Upper lobe of left lung (tissue), 6 donors: Measurements from ENCODE around the gene STK4. TPM values are rescaled to one million over a fixed set of nuclear protein-coding genes. Genes with fewer than 3 reads are reported as not detected.

Source experiments
- ATAC-seq, 2 donors: fragments of 200-7000 bp; cut with Tn5 transposase; one replicate each; pipeline ENCODE4 v1.9.1; 2022; ENCODE audit warnings: mild to moderate bottlenecking in 2 of 2, moderate library complexity in 2 of 2; ENCODE audit not compliant: low FRiP score in 2 of 2
- DNase-seq, 2 donors: peaks; one replicate each; pipeline ENCODE4 v3.0.0-alpha.2; 2019 to 2020
- H3K27ac ChIP-seq, 4 donors: fragments of 200-600 bp; sonication (generic); one replicate each; pipeline ENCODE4 v1.5.1; 2016 to 2019
- H3K27me3 ChIP-seq, 4 donors: fragments of 200-600 bp; sonication (generic); one replicate each; pipeline ENCODE4 v1.5.1; 2017 to 2019
- H3K36me3 ChIP-seq, 4 donors: fragments of 200-600 bp; sonication (generic); one replicate each; pipeline ENCODE4 v1.5.1; 2016 to 2019
- H3K4me1 ChIP-seq, 4 donors: fragments of 200-600 bp; sonication (generic); one replicate each; pipeline ENCODE4 v1.5.1; 2018 to 2019
- H3K4me3 ChIP-seq, 4 donors: fragments of 200-600 bp; sonication (generic); one replicate each; pipeline ENCODE4 v1.5.1; 2017 to 2019; ENCODE audit warnings: mild to moderate bottlenecking in 2 of 4, moderate library complexity in 1 of 4
- H3K9me3 ChIP-seq, 4 donors: fragments of 200-600 bp; sonication (generic); one replicate each; pipeline ENCODE4 v1.5.1; 2018 to 2019
- EP300 ChIP-seq, 4 donors: sonication (generic); formaldehyde crosslinking; IDR thresholded peaks; one replicate each; pipeline ENCODE4 v1.5.1; 2017; ENCODE audit warnings: antibody characterized with exemption in 4 of 4, control low read depth in 2 of 4
- POLR2A ChIP-seq, 4 donors: fragments of 450-650 bp; IDR thresholded peaks; one replicate each; pipeline ENCODE4 v1.5.1; 2016 to 2017; ENCODE audit warnings: antibody characterized with exemption in 4 of 4, mild to moderate bottlenecking in 2 of 4
- POLR2AphosphoS5 ChIP-seq, 2 donors: sonication (generic); formaldehyde crosslinking; IDR thresholded peaks; one replicate each; pipeline ENCODE4 v1.5.1; 2017; ENCODE audit warnings: antibody characterized with exemption in 2 of 2
- WGBS, 2 donors: methylation state at CpG; one replicate each; pipeline ENCODE4 v1.1.5; 2017 to 2018; 5-methylcytosine and 5-hydroxymethylcytosine counted together
- total RNA-seq, 6 donors: library from RNA; depleted of rRNA in 4 of 6; stranded (reverse); fragments of >200 nt in 4 of 6; gene quantifications; one replicate each; pipeline versions ENCODE4 v1.1.0 to v1.2.1, GENCODE V29; 2016 to 2021
- TF ChIP-seq, protein P1 (sequence below), 6 experiments: fragments of 450-650 bp in 4 of 6; fragments of 200-600 bp in 2 of 6; sonication (generic) in 2 of 6; IDR thresholded peaks; one replicate each; pipeline ENCODE4 v1.5.1; 2016 to 2019; ENCODE audit warnings: antibody characterized with exemption in 6 of 6
- donor health status: DM: no; HTN: no; CAD: no; lungs with moderate emphysema.
- donor health status: DM: no; HTN: yes; CAD: no; lungs with severe emphysema.

Gene STK4
- total RNA-seq, 6 donors from 2014 or later = 31.0 to 76.1 (median 44.1) TPM

DNA sequence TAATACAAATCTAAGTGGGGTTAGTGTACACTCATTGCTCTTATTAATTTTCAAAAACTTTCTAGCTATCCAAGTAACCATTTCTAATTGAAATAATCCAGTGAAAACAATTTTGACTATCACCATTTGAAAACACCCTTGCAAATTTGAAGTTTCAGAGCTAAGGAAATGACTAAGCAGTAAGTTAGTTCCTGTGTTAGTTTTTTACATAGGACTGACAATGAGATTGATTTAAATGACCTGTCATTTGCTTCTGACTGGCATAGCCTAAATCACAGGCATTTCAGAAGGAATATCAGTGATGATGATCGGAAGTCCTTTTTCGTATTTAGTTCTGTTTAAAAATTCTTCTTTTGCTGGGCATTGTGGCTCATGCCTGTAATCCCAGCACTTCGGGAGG lies 27.0 kb downstream of the STK4 start:
- TF ChIP-seq POLR2A (IDR thresholded peaks at IDR 0.05) = no peak
- no peak for TF ChIP-seq EP300 (IDR thresholded peaks at IDR 0.05)
- TF ChIP-seq, protein P1, sequence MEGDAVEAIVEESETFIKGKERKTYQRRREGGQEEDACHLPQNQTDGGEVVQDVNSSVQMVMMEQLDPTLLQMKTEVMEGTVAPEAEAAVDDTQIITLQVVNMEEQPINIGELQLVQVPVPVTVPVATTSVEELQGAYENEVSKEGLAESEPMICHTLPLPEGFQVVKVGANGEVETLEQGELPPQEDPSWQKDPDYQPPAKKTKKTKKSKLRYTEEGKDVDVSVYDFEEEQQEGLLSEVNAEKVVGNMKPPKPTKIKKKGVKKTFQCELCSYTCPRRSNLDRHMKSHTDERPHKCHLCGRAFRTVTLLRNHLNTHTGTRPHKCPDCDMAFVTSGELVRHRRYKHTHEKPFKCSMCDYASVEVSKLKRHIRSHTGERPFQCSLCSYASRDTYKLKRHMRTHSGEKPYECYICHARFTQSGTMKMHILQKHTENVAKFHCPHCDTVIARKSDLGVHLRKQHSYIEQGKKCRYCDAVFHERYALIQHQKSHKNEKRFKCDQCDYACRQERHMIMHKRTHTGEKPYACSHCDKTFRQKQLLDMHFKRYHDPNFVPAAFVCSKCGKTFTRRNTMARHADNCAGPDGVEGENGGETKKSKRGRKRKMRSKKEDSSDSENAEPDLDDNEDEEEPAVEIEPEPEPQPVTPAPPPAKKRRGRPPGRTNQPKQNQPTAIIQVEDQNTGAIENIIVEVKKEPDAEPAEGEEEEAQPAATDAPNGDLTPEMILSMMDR (IDR thresholded peaks at IDR 0.05) = no peak
- TF ChIP-seq POLR2AphosphoS5 (IDR thresholded peaks at IDR 0.05) = no peak

DNA sequence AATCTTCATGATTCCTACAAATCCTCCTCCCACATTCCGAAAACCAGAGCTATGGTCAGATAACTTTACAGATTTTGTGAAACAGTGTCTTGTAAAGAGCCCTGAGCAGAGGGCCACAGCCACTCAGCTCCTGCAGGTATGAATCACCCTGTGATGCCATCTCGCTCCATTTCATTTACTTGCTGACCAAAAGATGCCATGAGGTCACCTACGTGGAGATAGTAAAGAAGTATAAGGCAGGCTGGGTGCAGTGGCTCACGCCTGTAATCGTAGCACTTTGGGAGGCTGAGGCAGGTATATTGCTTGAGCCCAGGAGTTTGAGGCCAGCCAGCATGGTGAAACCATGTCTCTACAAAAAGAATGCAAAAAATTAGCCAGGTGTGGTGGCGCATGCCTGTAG lies 30.9 kb downstream of the STK4 start:
- no peaks in the 10 kb centered on the region for H3K27me3 ChIP-seq
- TF ChIP-seq, protein P1 (IDR thresholded peaks at IDR 0.05) = no peak
- no peak overlapping the region for H3K27ac ChIP-seq
- H3K4me1 ChIP-seq = peaks cover 16 to 20% (median 19%) of the 10 kb centered on the region in 4 donors
- no peak for ATAC-seq
- 96 to 97% methylated on average over 6 of the region's 6 CpGs for WGBS, 2 donors
- H3K36me3 ChIP-seq = peaks cover 14 to 68% (median 46%) of the 10 kb centered on the region in 4 donors
- no peak overlapping the region for H3K4me3 ChIP-seq
- no peak for DNase-seq
- no peaks in the 10 kb centered on the region for H3K9me3 ChIP-seq

More for the DNA sequence above, 27.0 kb downstream of the STK4 start:
- peak in 1 of 2 donors; percentile 48 for ATAC-seq
- DNase-seq = no peak
- H3K4me3 ChIP-seq = no peak overlapping the region
- H3K27ac ChIP-seq = peak overlapping the region; percentile 27 to 83 (median 66)
- 48 to 58% methylated on average over 3 of the region's 3 CpGs for WGBS, 2 donors
- no peaks in the 10 kb centered on the region for H3K9me3 ChIP-seq
- peaks cover 31 to 47% (median 38%) of the 10 kb centered on the region in 4 donors for H3K4me1 ChIP-seq
- H3K36me3 ChIP-seq = peaks cover 14 to 44% (median 25%) of the 10 kb centered on the region in 4 donors
- no peaks in the 10 kb centered on the region for H3K27me3 ChIP-seq

DNA sequence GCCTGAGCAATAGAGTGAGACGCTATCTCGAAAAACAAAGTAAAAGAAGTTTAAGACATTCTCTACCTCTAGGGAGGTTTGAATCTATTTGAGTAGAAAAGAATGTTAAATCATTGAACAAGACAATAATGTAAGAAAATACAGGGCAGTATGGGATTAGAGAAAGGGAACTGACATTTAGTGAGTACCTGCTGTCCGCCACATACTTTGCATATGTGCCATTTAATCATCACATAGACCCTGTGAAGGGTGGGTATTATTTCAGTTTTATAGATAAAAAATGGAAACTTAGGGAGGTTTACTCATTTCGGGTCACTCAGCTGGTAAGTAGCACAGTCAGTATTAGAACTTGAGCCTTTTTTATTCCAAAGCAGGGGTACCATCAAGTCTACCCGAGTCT lies 31.4 kb downstream of the STK4 start:
- Histone ChIP-seq H3K4me3 (no peak overlapping the region), H3K27ac (no peak overlapping the region), H3K27me3 (no peaks in the 10 kb centered on the region), H3K9me3 (no peaks in the 10 kb centered on the region), H3K4me1 (peaks cover 11 to 15% (median 14%) of the 10 kb centered on the region in 4 donors), H3K36me3 (peaks cover 14 to 73% (median 47%) of the 10 kb centered on the region in 4 donors)
- ATAC-seq (no peak), DNase-seq (no peak)
- 93 to 98% methylated on average over 5 of the region's 5 CpGs for WGBS, 2 donors
- TF ChIP-seq POLR2AphosphoS5 (IDR thresholded peaks at IDR 0.05) (no peak), EP300 (IDR thresholded peaks at IDR 0.05) (no peak), POLR2A (IDR thresholded peaks at IDR 0.05) (no peak)
- TF ChIP-seq, protein P1 (IDR thresholded peaks at IDR 0.05) = no peak

DNA sequence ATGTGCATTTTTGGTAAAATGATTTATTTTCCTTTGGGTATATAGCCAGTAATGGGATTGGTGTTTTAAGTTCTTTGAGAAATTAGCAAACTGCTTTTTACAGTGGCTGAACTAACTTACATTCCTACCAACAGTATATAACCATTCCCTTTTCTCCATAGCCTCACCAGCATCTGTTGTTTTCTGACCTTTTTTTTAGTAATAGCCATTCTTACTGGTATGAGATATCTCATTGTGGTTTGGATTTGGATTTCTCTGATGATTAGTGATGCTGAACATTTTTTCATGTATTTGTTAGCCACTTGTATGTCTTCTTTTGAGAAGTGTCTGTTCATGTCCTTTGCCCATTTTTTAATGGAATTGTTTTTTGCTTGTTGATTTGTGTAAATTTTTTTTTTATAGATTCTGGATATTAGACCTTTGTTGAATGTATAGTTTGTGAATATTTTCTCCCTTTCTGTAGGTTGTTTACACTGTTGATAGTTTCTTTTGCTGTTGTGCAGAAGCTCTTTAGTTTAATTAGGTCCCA lies 42.3 kb downstream of the STK4 start:
- Histone ChIP-seq H3K27ac (no peak overlapping the region), H3K27me3 (no peaks in the 10 kb centered on the region), H3K9me3 (no peaks in the 10 kb centered on the region), H3K36me3 (peaks cover 10 to 63% (median 28%) of the 10 kb centered on the region in 4 donors), H3K4me1 (peaks cover 0 to 6% (median 4%) of the 10 kb centered on the region in 4 donors), H3K4me3 (no peak overlapping the region)
- DNase-seq (no peak), ATAC-seq (no peak)
- TF ChIP-seq POLR2A (IDR thresholded peaks at IDR 0.05) (no peak), EP300 (IDR thresholded peaks at IDR 0.05) (no peak), POLR2AphosphoS5 (IDR thresholded peaks at IDR 0.05) (no peak)
- TF ChIP-seq, protein P1 (IDR thresholded peaks at IDR 0.05) = no peak

DNA sequence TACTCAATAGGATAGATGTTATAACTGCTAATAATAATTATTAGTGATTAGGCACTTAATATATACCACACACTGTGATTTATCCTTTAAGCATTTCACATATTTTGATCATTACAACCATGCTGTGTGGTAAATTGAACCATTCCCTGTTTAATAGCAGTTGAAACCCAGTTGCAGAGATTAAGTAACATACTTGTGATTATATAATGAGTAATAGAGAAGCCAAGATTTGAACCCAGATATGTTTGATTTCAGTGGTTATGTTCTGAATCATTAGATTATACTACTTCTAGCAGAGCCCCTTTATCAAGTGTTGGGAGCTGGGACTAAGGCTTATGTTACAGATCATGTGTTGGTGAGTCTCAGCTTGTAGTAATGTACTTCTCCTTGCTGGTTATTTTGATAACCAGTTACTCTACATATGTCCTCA lies 44.1 kb downstream of the STK4 start:
- Histone ChIP-seq H3K4me1 (peaks cover 3 to 8% (median 5%) of the 10 kb centered on the region in 4 donors), H3K4me3 (no peak overlapping the region), H3K27me3 (no peaks in the 10 kb centered on the region), H3K9me3 (no peaks in the 10 kb centered on the region), H3K27ac (no peak overlapping the region), H3K36me3 (peaks cover 7 to 63% (median 17%) of the 10 kb centered on the region in 4 donors)
- DNase-seq = no peak
- TF ChIP-seq, protein P1 (IDR thresholded peaks at IDR 0.05) = no peak
- no peak for TF ChIP-seq EP300 (IDR thresholded peaks at IDR 0.05)
- TF ChIP-seq POLR2A (IDR thresholded peaks at IDR 0.05) = no peak
- TF ChIP-seq POLR2AphosphoS5 (IDR thresholded peaks at IDR 0.05) = no peak
- ATAC-seq = no peak
